Neuronal stem cell (in vitro differentiated cells): ENCODE results near the gene CST6.

Source experiments
- DNase-seq: peaks from one replicate; pipeline ENCODE4 v3.0.0-alpha.2; 2013; ENCODE audit warnings: low spot score
- H2AFZ ChIP-seq: one replicate; pipeline ENCODE4 v1.6.1; 2013; ENCODE audit warnings: mild to moderate bottlenecking, low read length, inconsistent platforms
- H2AK5ac ChIP-seq: 2 replicates; pipeline ENCODE4 v1.6.1; 2013; ENCODE audit warnings: low read depth, mild to moderate bottlenecking, inconsistent platforms, low read length, moderate library complexity, mixed read lengths
- H2BK120ac ChIP-seq: 2 replicates; pipeline ENCODE4 v1.6.1; 2013; ENCODE audit warnings: low read depth, mild to moderate bottlenecking, inconsistent platforms, low read length, moderate library complexity, mixed read lengths
- H2BK12ac ChIP-seq: one replicate; pipeline ENCODE4 v1.6.1; 2013; ENCODE audit warnings: low read length, inconsistent platforms
- H2BK15ac ChIP-seq: 2 replicates; pipeline ENCODE4 v1.6.1; 2013; ENCODE audit warnings: mild to moderate bottlenecking, low read length, inconsistent platforms, mixed read lengths
- H2BK5ac ChIP-seq: one replicate; pipeline ENCODE4 v1.6.1; 2013; ENCODE audit warnings: inconsistent platforms, mild to moderate bottlenecking, low read length, moderate library complexity
- H3K14ac ChIP-seq: one replicate; pipeline ENCODE4 v1.6.1; 2013; ENCODE audit warnings: low read length, inconsistent platforms
- H3K18ac ChIP-seq: 2 replicates; pipeline ENCODE4 v1.6.1; 2013; ENCODE audit warnings: low read length, inconsistent platforms
- H3K23ac ChIP-seq: 2 replicates; pipeline ENCODE4 v1.6.1; 2013; ENCODE audit warnings: low read depth, mild to moderate bottlenecking, mixed read lengths, low read length, inconsistent platforms; ENCODE audit not compliant: poor library complexity
- H3K27ac ChIP-seq: replicated peaks from 3 replicates; pipeline ENCODE4 v1.5.1; 2013; ENCODE audit warnings: low read length, inconsistent platforms
- H3K27me3 ChIP-seq, 3 experiments: 2 replicates each; pipeline ENCODE4 v1.6.1; 2013; ENCODE audit warnings: low read length in 3 of 3, mild to moderate bottlenecking in 2 of 3, inconsistent platforms in 1 of 3, low read depth in 1 of 3, mixed read lengths in 1 of 3, moderate library complexity in 1 of 3; ENCODE audit not compliant: control insufficient read depth in 3 of 3, insufficient read depth in 3 of 3
- H3K36me3 ChIP-seq, 2 donors: replicated peaks in 1 of 2; 2 replicates each; pipeline ENCODE4 v1.6.1; 2013; ENCODE audit warnings: low read length in 2 of 2; ENCODE audit not compliant: control insufficient read depth in 2 of 2, insufficient read depth in 2 of 2
- H3K4ac ChIP-seq: 2 replicates; pipeline ENCODE4 v1.6.1; 2013; ENCODE audit warnings: inconsistent platforms, mild to moderate bottlenecking, low read length, moderate library complexity
- H3K4me1 ChIP-seq, 2 donors: 1 replicate in 1 of 2; 2 replicates in 1 of 2; pipeline ENCODE4 v1.6.1; 2013; ENCODE audit warnings: low read length in 2 of 2, low read depth in 1 of 2; ENCODE audit not compliant: control insufficient read depth in 2 of 2, insufficient read depth in 1 of 2
- H3K4me2 ChIP-seq: one replicate; pipeline ENCODE4 v1.6.1; 2013; ENCODE audit warnings: mild to moderate bottlenecking, low read length, inconsistent platforms; ENCODE audit not compliant: insufficient read depth, poor library complexity, severe bottlenecking
- H3K4me3 ChIP-seq, 2 donors: 2 replicates each; pipeline ENCODE4 v1.5.1; 2013; ENCODE audit warnings: low read length in 2 of 2, mild to moderate bottlenecking in 2 of 2, inconsistent platforms in 1 of 2, moderate library complexity in 1 of 2
- H3K79me1 ChIP-seq: one replicate; pipeline ENCODE4 v1.6.1; 2013; ENCODE audit warnings: low read depth, mild to moderate bottlenecking, inconsistent platforms, low read length, moderate library complexity
- H3K9ac ChIP-seq: one replicate; pipeline ENCODE4 v1.6.1; 2013; ENCODE audit warnings: mild to moderate bottlenecking, low read depth, low read length, inconsistent platforms; ENCODE audit not compliant: poor library complexity
- H3K9me3 ChIP-seq, 2 donors: replicated peaks in 1 of 2; 2 replicates each; pipeline versions ENCODE3 to v1.6.1; 2013; ENCODE audit warnings: low read length in 2 of 2, mild to moderate bottlenecking in 2 of 2, inconsistent platforms in 1 of 2, low read depth in 1 of 2, mixed read lengths in 1 of 2, moderate library complexity in 1 of 2; ENCODE audit not compliant: control insufficient read depth in 2 of 2, insufficient read depth in 1 of 2
- H4K8ac ChIP-seq: one replicate; pipeline ENCODE4 v1.6.1; 2013; ENCODE audit warnings: low read depth, mild to moderate bottlenecking, inconsistent platforms, low read length, moderate library complexity
- H4K91ac ChIP-seq: one replicate; pipeline ENCODE4 v1.6.1; 2013; ENCODE audit warnings: low read length, low read depth, mild to moderate bottlenecking, inconsistent platforms; ENCODE audit not compliant: poor library complexity
- whole genome bisulfite sequencing, 2 donors: extraction: QIAGEN DNeasy Blood & Tissue Kit; methylation state at CpG; one replicate each; pipeline ENCODE4 v1.1.7; 2013; ENCODE audit warnings: missing lambda C conversion rate in 2 of 2, mixed read lengths in 1 of 2; ENCODE audit not compliant: insufficient read length in 2 of 2, insufficient replicate concordance in 1 of 2; ENCODE audit errors: extremely low coverage in 2 of 2; 5-methylcytosine and 5-hydroxymethylcytosine counted together

CST6 gene

GRCh38 chr11:65988791-65989592 lies 22.8 kb upstream of the CST6 start:
- Histone ChIP-seq H2AFZ (peak overlapping the region; percentile 2), H3K9me3 (no peaks in the 10 kb centered on the region), H3K9ac (no peak overlapping the region), H3K4me3 (no peak overlapping the region), H3K14ac (no peak overlapping the region), H3K23ac (no peak overlapping the region), H2AK5ac (no peak overlapping the region), H3K79me1 (no peaks in the 10 kb centered on the region), H4K91ac (no peak overlapping the region), H3K18ac (no peak overlapping the region), H3K36me3 (peaks cover 1 to 11% of the 10 kb centered on the region in 2 donors), H2BK12ac (no peak overlapping the region), H3K27me3 (no peaks in the 10 kb centered on the region), H2BK5ac (no peak overlapping the region), H3K4me1 (no peaks in the 10 kb centered on the region), H4K8ac (no peak overlapping the region), H3K27ac (no peak overlapping the region), H2BK15ac (no peak overlapping the region), H2BK120ac (no peak overlapping the region), H3K4me2 (no peak overlapping the region), H3K4ac (no peak overlapping the region)
- WGBS, 2 donors, result no CpG with 5 or more reads among the region's 10 CpGs
- DNase-seq, result peak; percentile 93

- no peak overlapping the region for H2AK5ac ChIP-seq
- H3K36me3 ChIP-seq, result peaks cover 1 to 14% of the 10 kb centered on the region in 2 donors
- no peak overlapping the region for H2BK120ac ChIP-seq
- H2BK12ac ChIP-seq, result no peak overlapping the region
- no peak overlapping the region for H4K8ac ChIP-seq
- H3K27ac ChIP-seq, result no peak overlapping the region
- H3K14ac ChIP-seq, result no peak overlapping the region
- H2AFZ ChIP-seq, result no peak overlapping the region
- H3K4me2 ChIP-seq, result no peak overlapping the region
- no peaks in the 10 kb centered on the region for H3K9me3 ChIP-seq
- no peak overlapping the region for H4K91ac ChIP-seq
- no peak overlapping the region for H2BK15ac ChIP-seq
- H3K9ac ChIP-seq, result no peak overlapping the region
- no peak overlapping the region for H3K4me3 ChIP-seq
- no peak overlapping the region for H3K4ac ChIP-seq
- no CpG with 5 or more reads among the region's 5 CpGs for WGBS, 2 donors
- no peak for DNase-seq
- no peak overlapping the region for H2BK5ac ChIP-seq
- no peaks in the 10 kb centered on the region for H3K79me1 ChIP-seq
- no peak overlapping the region for H3K23ac ChIP-seq
- H3K4me1 ChIP-seq, result no peaks in the 10 kb centered on the region
- H3K18ac ChIP-seq, result no peak overlapping the region
- H3K27me3 ChIP-seq, result no peaks in the 10 kb centered on the region
Measured at GRCh38 chr11:65992056-65992455, 19.8 kb upstream of the CST6 start.

- H3K18ac ChIP-seq, result no peak overlapping the region
- H2BK120ac ChIP-seq, result no peak overlapping the region
- no peak overlapping the region for H3K27ac ChIP-seq
- H3K4ac ChIP-seq, result no peak overlapping the region
- peaks cover 26 to 38% of the 10 kb centered on the region in 2 donors for H3K36me3 ChIP-seq
- no peak for DNase-seq
- H4K91ac ChIP-seq, result no peak overlapping the region
- H3K23ac ChIP-seq, result no peak overlapping the region
- H2AFZ ChIP-seq, result no peak overlapping the region
- no peak overlapping the region for H3K14ac ChIP-seq
- no peak overlapping the region for H2BK15ac ChIP-seq
- H2AK5ac ChIP-seq, result no peak overlapping the region
- no peak overlapping the region for H3K4me2 ChIP-seq
- peaks cover 0 to 2% of the 10 kb centered on the region in 2 donors for H3K9me3 ChIP-seq
- no peak overlapping the region for H2BK12ac ChIP-seq
- H3K27me3 ChIP-seq, result no peaks in the 10 kb centered on the region
- no peak overlapping the region for H4K8ac ChIP-seq
- no peak overlapping the region for H3K9ac ChIP-seq
- WGBS, 2 donors, result no CpG with 5 or more reads among the region's 2 CpGs
- no peaks in the 10 kb centered on the region for H3K4me1 ChIP-seq
- peaks cover 3% of the 10 kb centered on the region for H3K79me1 ChIP-seq
- no peak overlapping the region for H3K4me3 ChIP-seq
- H2BK5ac ChIP-seq, result no peak overlapping the region
Measured at GRCh38 chr11:65997286-65997685, 14.5 kb upstream of the CST6 start.

GRCh38 chr11:66001942-66002647 lies 9.7 kb upstream of the CST6 start, which contains the start of the genes BANF1 and EIF1AD:
BANF1 (plus strand) TSS chr11:66002503; CDS start chr11:66003251, 748 bp downstream.
EIF1AD (minus strand) TSS chr11:66002157; CDS start chr11:66000389, 1,768 bp downstream.
- Histone ChIP-seq H3K36me3 (peaks cover 45 to 63% of the 10 kb centered on the region in 2 donors), H2BK120ac (no peak within 1 kb of the TSS), H3K14ac (no peak within 1 kb of the TSS), H2BK5ac (peak within 1 kb of the TSS; percentile 88), H3K18ac (peak within 1 kb of the TSS; percentile 95), H2AK5ac (peak within 1 kb of the TSS; percentile 36), H3K4me1 (peaks cover 6 to 9% of the 10 kb centered on the region in 2 donors), H2BK15ac (peak within 1 kb of the TSS; percentile 49), H3K9ac (peak within 1 kb of the TSS; percentile 97), H4K8ac (no peak within 1 kb of the TSS), H3K79me1 (peaks cover 9% of the 10 kb centered on the region), H3K4ac (no peak within 1 kb of the TSS), H4K91ac (no peak within 1 kb of the TSS), H2BK12ac (no peak within 1 kb of the TSS), H3K9me3 (peaks cover 0 to 2% of the 10 kb centered on the region in 2 donors), H3K4me2 (peak within 1 kb of the TSS; percentile 82), H3K4me3 (peak within 1 kb of the TSS; percentile 76 to 100), H3K27ac (peak within 1 kb of the TSS; percentile 94), H3K27me3 (no peaks in the 10 kb centered on the region), H3K23ac (peak within 1 kb of the TSS; percentile 8), H2AFZ (peak within 1 kb of the TSS; percentile 86)
- WGBS, 2 donors, result no CpG with 5 or more reads among the region's 55 CpGs
- peak; percentile 98 for DNase-seq
